Activated T-helper 2 cell treated with anti-CD3 and anti-CD28 coated beads, Interferon-gamma antibody, Interleukin-2, Interleukin-4, amounts not matched to agents 10 μg/mL and 5 μg/mL and 100 μg/mL, durations not matched to agents 14 hours and 24 hours and 36 hours (primary cell): ENCODE results near the gene ZNF8. TPM values are rescaled to one million over a fixed set of nuclear protein-coding genes. Genes with fewer than 3 reads are reported as not detected.
A peak's percentile ranks its signal among the peaks of the same experiment; 100 is the strongest.
"Not testable (repeated sequence)": the region's sequence is repeated elsewhere in the genome, so short reads cannot be mapped to it uniquely, and the experiment has no call there.

Experiments
- DNase-seq: peaks from one replicate; pipeline ENCODE4 v3.0.0; 2021; ENCODE audit warnings: low spot score
- H3K27ac Mint-ChIP-seq: one replicate; pipeline ENCODE4 v1.8.0; 2021; ENCODE audit warnings: mixed read lengths
- H3K27me3 Mint-ChIP-seq: one replicate; pipeline ENCODE4 v1.8.0; 2021; ENCODE audit warnings: low read depth, mixed read lengths
- H3K36me3 Mint-ChIP-seq: one replicate; pipeline ENCODE4 v1.8.0; 2021; ENCODE audit warnings: low read depth, mixed read lengths
- H3K4me1 Mint-ChIP-seq: one replicate; pipeline ENCODE4 v1.8.0; 2021; ENCODE audit warnings: low read depth, mixed read lengths
- H3K4me3 Mint-ChIP-seq: one replicate; pipeline ENCODE4 v1.8.0; 2021; ENCODE audit warnings: low read depth, mild to moderate bottlenecking, moderate library complexity, mixed read lengths
- H3K9me3 Mint-ChIP-seq: one replicate; pipeline ENCODE4 v1.8.0; 2021; ENCODE audit warnings: mixed read lengths
- intact Hi-C: fragments of 100-400 bp; cut with micrococcal nuclease; formaldehyde crosslinking; loops from one replicate; pipeline ENCODE4 v1.15.1; 2023
- total RNA-seq: library from RNA; stranded (reverse); gene quantifications from 2 replicates; pipeline ENCODE4 v1.2.3, GENCODE V29; 2022

ZNF8 gene
- total RNA-seq, 1 donor from 2014 or later: 4.7 TPM

DNA sequence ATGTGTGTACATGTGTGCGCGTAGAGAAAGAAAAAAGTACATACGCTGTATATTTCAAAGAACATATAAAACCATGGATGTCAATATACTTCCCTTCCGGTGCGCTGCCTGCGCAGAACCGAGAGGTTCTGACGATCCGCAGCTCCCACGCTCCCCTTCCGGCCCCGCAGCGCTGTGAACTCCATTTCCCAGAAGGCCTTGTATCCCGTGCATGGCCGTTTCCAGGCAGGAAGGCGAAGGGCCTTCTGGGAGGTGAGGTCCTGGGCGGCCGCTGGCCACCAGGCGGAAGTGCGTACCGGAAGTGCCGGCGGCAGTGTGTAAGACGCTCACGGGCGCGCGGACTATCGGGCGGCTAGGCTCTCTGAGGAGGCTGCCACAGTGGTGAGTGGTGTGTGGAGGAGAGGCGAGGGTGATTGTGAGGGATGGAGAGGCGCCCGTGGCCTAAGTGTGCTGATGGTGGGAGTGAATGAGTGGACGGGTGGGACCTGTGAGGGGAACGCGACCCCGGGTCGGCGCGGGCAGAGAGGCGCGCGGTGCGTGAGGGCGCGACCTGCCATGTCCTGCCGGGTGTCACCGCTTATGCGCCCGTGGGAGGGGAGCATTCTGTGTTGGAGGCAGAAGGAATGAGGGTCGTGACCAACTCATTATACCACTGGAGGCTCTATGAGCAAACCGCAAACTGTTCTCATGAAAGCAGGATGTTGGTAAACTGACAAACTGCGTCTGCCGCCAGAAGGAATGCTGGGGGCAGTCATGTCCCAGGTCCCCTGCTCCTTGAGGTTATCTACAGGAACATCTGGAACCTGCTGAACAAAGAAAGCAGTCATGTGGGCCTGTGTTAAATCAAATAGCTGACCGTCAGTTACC lies 26.5 kb downstream of the ZNF8 start, which contains the start of gene ERVK3-1:
TSS of gene ERVK3-1 (plus strand) at position 313 of the 867 bp plus-strand sequence. CDS start 6,792 bp downstream, outside the sequence.
- peaks cover 85% of the 10 kb centered on the region for H3K36me3 Mint-ChIP-seq
- DNase-seq: peak; percentile 93
- H3K4me1 Mint-ChIP-seq: peaks cover 37% of the 10 kb centered on the region
- peaks cover 24% of the 10 kb centered on the region for H3K9me3 Mint-ChIP-seq
- peak within 1 kb of the TSS; percentile 98 for H3K4me3 Mint-ChIP-seq
- peak within 1 kb of the TSS; percentile 97 for H3K27ac Mint-ChIP-seq
- no peaks in the 10 kb centered on the region for H3K27me3 Mint-ChIP-seq
- intact Hi-C loops: loop anchor here (1.0 to 5.0 kb wide), 7 partner anchors 21 to 122 kb away; partner anchors contain the start of genes ZNF274, ZNF544, ZNF584 and ZNF8

DNA sequence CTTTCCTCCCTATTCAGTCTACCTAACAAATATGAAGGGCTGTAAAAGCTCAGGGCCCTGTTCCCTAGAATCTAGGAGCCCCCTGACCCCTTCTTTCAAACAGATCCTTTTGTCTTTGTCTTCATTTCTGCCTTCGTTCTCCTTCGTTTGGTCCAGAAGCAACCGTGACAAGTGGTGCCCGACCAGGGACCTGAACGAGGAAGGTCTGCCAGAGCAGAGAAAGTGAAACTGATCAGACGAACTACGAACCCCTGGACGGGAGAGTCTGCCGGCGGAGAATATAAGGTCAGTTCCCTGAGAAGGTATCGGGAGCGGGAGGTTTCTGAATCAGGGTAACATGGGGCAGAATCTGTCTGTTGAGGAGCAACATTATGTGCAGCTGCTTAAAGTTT lies 27.2 kb downstream of the ZNF8 start:
- H3K27ac Mint-ChIP-seq: peak overlapping the region; percentile 97
- peaks cover 37% of the 10 kb centered on the region for H3K4me1 Mint-ChIP-seq
- peak overlapping the region; percentile 98 for H3K4me3 Mint-ChIP-seq
- DNase-seq: no peak
- H3K27me3 Mint-ChIP-seq: no peaks in the 10 kb centered on the region
- H3K9me3 Mint-ChIP-seq: peaks cover 19% of the 10 kb centered on the region
- H3K36me3 Mint-ChIP-seq: peaks cover 85% of the 10 kb centered on the region
- intact Hi-C loops: loop anchor here (1.0 to 5.0 kb wide), 7 partner anchors 20 to 123 kb away; partner anchors contain the start of genes ZNF274, ZNF544, ZNF584 and ZNF8

- no peak for DNase-seq
- H3K4me3 Mint-ChIP-seq: no peak overlapping the region
- peaks cover 86% of the 10 kb centered on the region for H3K36me3 Mint-ChIP-seq
- H3K27ac Mint-ChIP-seq: no peak overlapping the region
- intact Hi-C loops: loop anchor here (5.0 kb wide), 1 partner anchor 40 kb away; no protein-coding TSS in a partner anchor
- no peaks in the 10 kb centered on the region for H3K27me3 Mint-ChIP-seq
- peaks cover 40% of the 10 kb centered on the region for H3K4me1 Mint-ChIP-seq
- peaks cover 8% of the 10 kb centered on the region for H3K9me3 Mint-ChIP-seq
Measured at GRCh38 chr19:58307736-58308135, 29.0 kb downstream of the ZNF8 start.

- H3K4me1 Mint-ChIP-seq: peaks cover 30% of the 10 kb centered on the region
- not testable (repeated sequence) for DNase-seq
Measured at GRCh38 chr19:58310685-58311084, 31.9 kb downstream of the ZNF8 start.

GRCh38 chr19:58311345-58311865 lies 32.6 kb downstream of the ZNF8 start:
- peaks cover 24% of the 10 kb centered on the region for H3K4me1 Mint-ChIP-seq
- intact Hi-C loops: no loop called here
- H3K27ac Mint-ChIP-seq: no peak overlapping the region
- DNase-seq: no peak
- H3K9me3 Mint-ChIP-seq: peaks cover 8% of the 10 kb centered on the region
- peaks cover 95% of the 10 kb centered on the region for H3K36me3 Mint-ChIP-seq
- H3K27me3 Mint-ChIP-seq: no peaks in the 10 kb centered on the region
- no peak overlapping the region for H3K4me3 Mint-ChIP-seq

More at GRCh38 chr19:58310685-58311084, 31.9 kb downstream of the ZNF8 start:
- H3K27ac Mint-ChIP-seq, H3K4me3 Mint-ChIP-seq, intact Hi-C loops, H3K9me3 Mint-ChIP-seq, H3K27me3 Mint-ChIP-seq: not testable (repeated sequence)
- H3K36me3 Mint-ChIP-seq: peaks cover 96% of the 10 kb centered on the region

- peaks cover 3% of the 10 kb centered on the region for H3K4me1 Mint-ChIP-seq
- H3K27ac Mint-ChIP-seq: no peak overlapping the region
- no peak overlapping the region for H3K4me3 Mint-ChIP-seq
- no peaks in the 10 kb centered on the region for H3K9me3 Mint-ChIP-seq
- no peaks in the 10 kb centered on the region for H3K27me3 Mint-ChIP-seq
- intact Hi-C loops: no loop called here
- H3K36me3 Mint-ChIP-seq: peaks cover 60% of the 10 kb centered on the region
- DNase-seq: no peak
Measured at GRCh38 chr19:58315580-58315979, 36.8 kb downstream of the ZNF8 start.

GRCh38 chr19:58317476-58318072 lies 38.8 kb downstream of the ZNF8 start:
- peaks cover 41% of the 10 kb centered on the region for H3K36me3 Mint-ChIP-seq
- DNase-seq: no peak
- no peaks in the 10 kb centered on the region for H3K27me3 Mint-ChIP-seq
- no peaks in the 10 kb centered on the region for H3K4me1 Mint-ChIP-seq
- no peaks in the 10 kb centered on the region for H3K9me3 Mint-ChIP-seq
- H3K27ac Mint-ChIP-seq: no peak overlapping the region
- intact Hi-C loops: no loop called here
- H3K4me3 Mint-ChIP-seq: no peak overlapping the region

- H3K27ac Mint-ChIP-seq: no peak overlapping the region
- intact Hi-C loops: no loop called here
- no peaks in the 10 kb centered on the region for H3K27me3 Mint-ChIP-seq
- H3K9me3 Mint-ChIP-seq: no peaks in the 10 kb centered on the region
- DNase-seq: no peak
- H3K36me3 Mint-ChIP-seq: peaks cover 34% of the 10 kb centered on the region
- H3K4me3 Mint-ChIP-seq: no peak overlapping the region
- H3K4me1 Mint-ChIP-seq: no peaks in the 10 kb centered on the region
Measured at GRCh38 chr19:58318297-58318696, 39.5 kb downstream of the ZNF8 start.

DNA sequence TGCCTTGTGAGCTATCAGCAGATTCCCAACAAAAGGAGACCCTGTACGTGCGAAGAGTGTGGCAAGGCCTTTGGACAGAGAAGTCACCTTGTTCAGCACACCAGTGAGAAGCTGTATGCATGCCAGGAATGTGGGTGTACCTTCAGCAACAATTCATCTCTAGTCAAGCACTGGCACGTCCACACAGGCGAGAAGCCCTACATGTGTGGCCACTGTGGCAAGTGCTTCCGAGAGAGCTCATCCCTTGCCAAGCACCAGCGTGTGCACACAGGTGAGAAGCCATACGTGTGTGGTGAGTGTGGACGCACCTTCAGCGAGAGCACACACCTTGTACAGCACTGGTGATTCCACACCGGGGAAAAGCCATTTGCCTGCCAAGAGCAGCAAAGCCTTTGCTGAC lies 40.5 kb downstream of the ZNF8 start:
- H3K4me1 Mint-ChIP-seq: no peaks in the 10 kb centered on the region
- no peaks in the 10 kb centered on the region for H3K27me3 Mint-ChIP-seq
- H3K36me3 Mint-ChIP-seq: peaks cover 25% of the 10 kb centered on the region
- DNase-seq: no peak
- H3K9me3 Mint-ChIP-seq: no peaks in the 10 kb centered on the region
- no peak overlapping the region for H3K4me3 Mint-ChIP-seq
- H3K27ac Mint-ChIP-seq: no peak overlapping the region
- intact Hi-C loops: no loop called here

- no peak overlapping the region for H3K27ac Mint-ChIP-seq
- intact Hi-C loops: loop anchor here (1.0 to 5.0 kb wide), 4 partner anchors 20 to 143 kb away; partner anchors contain the start of genes ERVK3-1 and ZNF837
Measured at GRCh38 chr19:58325311-58326022, 46.7 kb downstream of the ZNF8 start.

GRCh38 chr19:58326501-58326913 lies 47.8 kb downstream of the ZNF8 start:
- peaks cover 2% of the 10 kb centered on the region for H3K4me1 Mint-ChIP-seq
- no peaks in the 10 kb centered on the region for H3K27me3 Mint-ChIP-seq
- H3K9me3 Mint-ChIP-seq: no peaks in the 10 kb centered on the region
- no peak overlapping the region for H3K27ac Mint-ChIP-seq
- intact Hi-C loops: loop anchor here (1.0 to 5.0 kb wide), 4 partner anchors 21 to 144 kb away; partner anchors contain the start of genes ERVK3-1 and ZNF837
- H3K4me3 Mint-ChIP-seq: no peak overlapping the region
- no peak for DNase-seq
- H3K36me3 Mint-ChIP-seq: no peaks in the 10 kb centered on the region

More at GRCh38 chr19:58325311-58326022, 46.7 kb downstream of the ZNF8 start:
- peaks cover 2% of the 10 kb centered on the region for H3K4me1 Mint-ChIP-seq
- no peaks in the 10 kb centered on the region for H3K9me3 Mint-ChIP-seq
- H3K4me3 Mint-ChIP-seq: no peak overlapping the region
- no peaks in the 10 kb centered on the region for H3K27me3 Mint-ChIP-seq
- H3K36me3 Mint-ChIP-seq: no peaks in the 10 kb centered on the region
- DNase-seq: no peak
